Activated CD4-positive, alpha-beta memory T cell treated with anti-CD3 and anti-CD28 coated beads, Interleukin-2, amount 10 ng/mL, durations not matched to agents 7 days and 5 days (primary cell): ENCODE results near the gene MNT. TPM values are rescaled to one million over a fixed set of nuclear protein-coding genes. Genes with fewer than 3 reads are reported as not detected.

Experiments used
- CTCF ChIA-PET: fragments of 350-600 bp; sonication (Branson Sonifier 250); formaldehyde crosslinking; loops from one replicate; lab custom pipeline; 2021; ENCODE audit warnings: antibody characterized with exemption, inconsistent platforms; lab: Charles Lee
- POLR2A ChIA-PET: fragments of 350-600 bp; sonication (Branson Sonifier 250); formaldehyde crosslinking; loops from one replicate; lab custom pipeline; 2021; ENCODE audit warnings: antibody characterized with exemption; lab: Charles Lee
- DNase-seq: peaks from one replicate; pipeline ENCODE4 v3.0.0-alpha.2; 2020
- H3K27ac Mint-ChIP-seq: one replicate; pipeline ENCODE4 v1.8.0; 2021; ENCODE audit warnings: mild to moderate bottlenecking, mixed read lengths
- H3K27me3 Mint-ChIP-seq: one replicate; pipeline ENCODE4 v1.8.0; 2021; ENCODE audit warnings: mixed read lengths
- H3K36me3 Mint-ChIP-seq: one replicate; pipeline ENCODE4 v1.8.0; 2021; ENCODE audit warnings: low read depth, mixed read lengths
- H3K4me1 Mint-ChIP-seq: one replicate; pipeline ENCODE4 v1.8.0; 2021; ENCODE audit warnings: mixed read lengths
- H3K4me3 Mint-ChIP-seq: one replicate; pipeline ENCODE4 v1.8.0; 2021; ENCODE audit warnings: mild to moderate bottlenecking, mixed read lengths
- H3K9me3 Mint-ChIP-seq: one replicate; pipeline ENCODE4 v1.8.0; 2021; ENCODE audit warnings: mixed read lengths
- total RNA-seq, 2 experiments: library from RNA; stranded (reverse); gene quantifications; one replicate each; pipeline ENCODE4 v1.2.3, GENCODE V29; 2021

Gene MNT
- total RNA-seq, 2 experiments from 2014 or later, result 29.1 to 29.9 TPM

GRCh38 chr17:2414446-2415064, 13.7 kb upstream of the MNT start:
- DNase-seq, result no peak
- Mint-ChIP-seq H3K9me3 (no peaks in the 10 kb centered on the region), H3K27ac (no peak overlapping the region), H3K4me3 (no peak overlapping the region), H3K4me1 (peaks cover 2% of the 10 kb centered on the region), H3K36me3 (no peaks in the 10 kb centered on the region), H3K27me3 (no peaks in the 10 kb centered on the region)
- ChIA-PET CTCF (interaction anchor here (0.6 to 10.0 kb wide), 3 partner anchors 12 to 38 kb away, joined by 3 to 425 read pairs (median 80); partner anchors contain the start of gene MNT), POLR2A (interaction anchor here (3.8 to 4.1 kb wide), 2 partner anchors 23 to 31 kb away, joined by 31 to 60 read pairs; no protein-coding TSS in a partner anchor)

GRCh38 chr17:2412561-2413021, 11.7 kb upstream of the MNT start:
- no peak for DNase-seq
- no peaks in the 10 kb centered on the region for H3K36me3 Mint-ChIP-seq
- CTCF ChIA-PET, result interaction anchor here (0.6 to 10.0 kb wide), 3 partner anchors 13 to 104 kb away, joined by 3 to 425 read pairs (median 3); no protein-coding TSS in a partner anchor
- no peak overlapping the region for H3K4me3 Mint-ChIP-seq
- no peaks in the 10 kb centered on the region for H3K27me3 Mint-ChIP-seq
- POLR2A ChIA-PET, result interaction anchor here (1.0 to 2.5 kb wide), 2 partner anchors 10 to 20 kb away, joined by 3 to 10 read pairs; no protein-coding TSS in a partner anchor
- H3K9me3 Mint-ChIP-seq, result no peaks in the 10 kb centered on the region
- peaks cover 2% of the 10 kb centered on the region for H3K4me1 Mint-ChIP-seq
- H3K27ac Mint-ChIP-seq, result no peak overlapping the region

GRCh38 chr17:2410951-2411350, 10.1 kb upstream of the MNT start:
- Mint-ChIP-seq H3K27ac (no peak overlapping the region), H3K4me1 (peaks cover 9% of the 10 kb centered on the region), H3K27me3 (no peaks in the 10 kb centered on the region), H3K9me3 (no peaks in the 10 kb centered on the region), H3K4me3 (no peak overlapping the region), H3K36me3 (no peaks in the 10 kb centered on the region)
- ChIA-PET CTCF (interaction anchor here (10.0 kb wide), 1 partner anchor 30 kb away, joined by 425 read pairs; no protein-coding TSS in a partner anchor), POLR2A (interaction anchor here (1.0 to 2.5 kb wide), 2 partner anchors 11 to 18 kb away, joined by 3 to 10 read pairs; no protein-coding TSS in a partner anchor)
- DNase-seq, result no peak

- Mint-ChIP-seq H3K36me3 (no peaks in the 10 kb centered on the region), H3K27ac (peak overlapping the region; percentile 47), H3K27me3 (no peaks in the 10 kb centered on the region), H3K4me3 (no peak overlapping the region), H3K4me1 (peaks cover 32% of the 10 kb centered on the region), H3K9me3 (no peaks in the 10 kb centered on the region)
- POLR2A ChIA-PET, result interaction anchor here (0.6 to 9.4 kb wide), 4 partner anchors 9 to 140 kb away, joined by 3 to 166 read pairs (median 6); no protein-coding TSS in a partner anchor
- CTCF ChIA-PET, result interaction anchor here (0.6 to 11.2 kb wide), 5 partner anchors 9 to 352 kb away, joined by 4 to 80 read pairs (median 5); partner anchors contain the start of gene HIC1
- DNase-seq, result no peak
Observed at GRCh38 chr17:2406903-2407790, 6.3 kb upstream of the MNT start.

- Mint-ChIP-seq H3K27ac (peak overlapping the region; percentile 47), H3K9me3 (no peaks in the 10 kb centered on the region), H3K4me3 (no peak overlapping the region), H3K4me1 (peaks cover 36% of the 10 kb centered on the region), H3K36me3 (no peaks in the 10 kb centered on the region), H3K27me3 (no peaks in the 10 kb centered on the region)
- ChIA-PET CTCF (interaction anchor here (0.8 to 11.2 kb wide), 4 partner anchors 9 to 351 kb away, joined by 4 to 80 read pairs (median 39); partner anchors contain the start of gene HIC1), POLR2A (interaction anchor here (0.6 to 9.4 kb wide), 3 partner anchors 15 to 140 kb away, joined by 3 to 166 read pairs (median 7); no protein-coding TSS in a partner anchor)
- no peak for DNase-seq
Observed at GRCh38 chr17:2406271-2406902, 5.5 kb upstream of the MNT start.

GRCh38 chr17:2405247-2405926, 4.5 kb upstream of the MNT start:
- no peak for DNase-seq
- no peaks in the 10 kb centered on the region for H3K36me3 Mint-ChIP-seq
- no peaks in the 10 kb centered on the region for H3K27me3 Mint-ChIP-seq
- H3K27ac Mint-ChIP-seq, result peak overlapping the region; percentile 10
- peaks cover 36% of the 10 kb centered on the region for H3K4me1 Mint-ChIP-seq
- CTCF ChIA-PET, result interaction anchor here (1.3 to 11.2 kb wide), 3 partner anchors 10 to 23 kb away, joined by 5 to 80 read pairs (median 73); no protein-coding TSS in a partner anchor
- H3K9me3 Mint-ChIP-seq, result no peaks in the 10 kb centered on the region
- POLR2A ChIA-PET, result interaction anchor here (7.4 to 9.4 kb wide), 2 partner anchors 14 to 22 kb away, joined by 68 to 166 read pairs; no protein-coding TSS in a partner anchor
- H3K4me3 Mint-ChIP-seq, result no peak overlapping the region

GRCh38 chr17:2403044-2403443, 2.2 kb upstream of the MNT start:
- Mint-ChIP-seq H3K27me3 (no peaks in the 10 kb centered on the region), H3K27ac (no peak overlapping the region), H3K4me1 (peaks cover 49% of the 10 kb centered on the region), H3K4me3 (peak overlapping the region; percentile 75), H3K36me3 (no peaks in the 10 kb centered on the region), H3K9me3 (no peaks in the 10 kb centered on the region)
- CTCF ChIA-PET, result interaction anchor here (2.0 to 11.2 kb wide), 3 partner anchors 10 to 21 kb away, joined by 13 to 80 read pairs (median 73); no protein-coding TSS in a partner anchor
- POLR2A ChIA-PET, result interaction anchor here (1.2 to 9.4 kb wide), 6 partner anchors 10 to 66 kb away, joined by 3 to 166 read pairs (median 8); partner anchors contain the start of genes SGSM2 and TSR1
- no peak for DNase-seq

- H3K36me3 Mint-ChIP-seq, result no peaks in the 10 kb centered on the region
- CTCF ChIA-PET, result interaction anchor here (2.0 to 11.2 kb wide), 3 partner anchors 10 to 20 kb away, joined by 13 to 80 read pairs (median 73); no protein-coding TSS in a partner anchor
- peaks cover 54% of the 10 kb centered on the region for H3K4me1 Mint-ChIP-seq
Observed at GRCh38 chr17:2402544-2402943, 1.7 kb upstream of the MNT start.

GRCh38 chr17:2401426-2402221, 764 bp upstream of the MNT start:
- POLR2A ChIA-PET, result interaction anchor here (0.8 to 9.4 kb wide), 12 partner anchors 10 to 685 kb away, joined by 3 to 166 read pairs (median 4); partner anchors contain the start of genes HIC1, PAFAH1B1, SGSM2 and SMG6
- Mint-ChIP-seq H3K9me3 (no peaks in the 10 kb centered on the region), H3K36me3 (no peaks in the 10 kb centered on the region), H3K4me1 (peaks cover 55% of the 10 kb centered on the region), H3K27me3 (no peaks in the 10 kb centered on the region), H3K27ac (peak overlapping the region; percentile 99), H3K4me3 (peak overlapping the region; percentile 97)
- peak; percentile 100 for DNase-seq
- CTCF ChIA-PET, result interaction anchor here (0.6 to 11.2 kb wide), 4 partner anchors 9 to 133 kb away, joined by 3 to 80 read pairs (median 43); no protein-coding TSS in a partner anchor

More at GRCh38 chr17:2402544-2402943, 1.7 kb upstream of the MNT start:
- DNase-seq, result no peak
- H3K27me3 Mint-ChIP-seq, result no peaks in the 10 kb centered on the region
- no peaks in the 10 kb centered on the region for H3K9me3 Mint-ChIP-seq
- peak overlapping the region; percentile 75 for H3K4me3 Mint-ChIP-seq
- POLR2A ChIA-PET, result interaction anchor here (1.2 to 9.4 kb wide), 6 partner anchors 10 to 99 kb away, joined by 3 to 166 read pairs (median 10); partner anchors contain the start of genes SGSM2, SMG6, SRR and TSR1
- H3K27ac Mint-ChIP-seq, result peak overlapping the region; percentile 81

- H3K4me3 Mint-ChIP-seq, result peak overlapping the region; percentile 97
- CTCF ChIA-PET, result interaction anchor here (11.2 kb wide), 1 partner anchor 15 kb away, joined by 80 read pairs; no protein-coding TSS in a partner anchor
Observed at GRCh38 chr17:2400474-2400866, 390 bp downstream of the MNT start.

More at GRCh38 chr17:2400474-2400866, 390 bp downstream of the MNT start:
- POLR2A ChIA-PET, result interaction anchor here (1.0 to 9.4 kb wide), 12 partner anchors 9 to 1743 kb away, joined by 3 to 166 read pairs (median 6); partner anchors contain the start of genes CYB5D2, SGSM2, SMG6 and SRR
- H3K36me3 Mint-ChIP-seq, result peaks cover 2% of the 10 kb centered on the region
- DNase-seq, result peak; percentile 70
- no peaks in the 10 kb centered on the region for H3K9me3 Mint-ChIP-seq
- peak overlapping the region; percentile 99 for H3K27ac Mint-ChIP-seq
- no peaks in the 10 kb centered on the region for H3K27me3 Mint-ChIP-seq
- H3K4me1 Mint-ChIP-seq, result peaks cover 62% of the 10 kb centered on the region
